IMR-90 (cell line): ENCODE results near the gene KLHL3. TPM values are rescaled to one million over a fixed set of nuclear protein-coding genes. Genes with fewer than 3 reads are reported as not detected.

ENCODE experiments used
- ATAC-seq: fragments of 200-7000 bp; cut with Tn5 transposase; 2 replicates; pipeline ENCODE4 v1.9.1; 2020; ENCODE audit warnings: low read depth, mild to moderate bottlenecking, moderate library complexity
- BruUV-seq: library from RNA; stranded (reverse); fragments of 400-500 nt; replicated peaks from 2 replicates; lab custom pipeline; 2021; lab: Mats Ljungman, UMichigan
- CTCF ChIA-PET: fragments of 300-600 bp; formaldehyde crosslinking; extraction: SDS; loops from one replicate; lab custom pipeline; 2021; ENCODE audit warnings: antibody characterized with exemption; lab: Yijun Ruan, JAX
- POLR2A ChIA-PET: fragments of 300-600 bp; sonication (Branson Sonifier 250); formaldehyde crosslinking; loops from one replicate; lab custom pipeline; 2022; ENCODE audit warnings: antibody characterized with exemption; ENCODE audit not compliant: unreplicated experiment; lab: Charles Lee
- DNase-seq: peaks from one replicate; pipeline ENCODE4 v3.0.0; 2013
- H2AFZ ChIP-seq: replicated peaks from 2 replicates; pipeline ENCODE3; 2013; ENCODE audit warnings: low read length, mild to moderate bottlenecking; ENCODE audit not compliant: poor library complexity
- H2AK5ac ChIP-seq: 2 replicates; pipeline ENCODE4 v1.6.1; 2013; ENCODE audit warnings: low read depth, low read length, inconsistent platforms
- H2AK9ac ChIP-seq: replicated peaks from 2 replicates; pipeline ENCODE3; 2013; ENCODE audit warnings: mild to moderate bottlenecking, low read depth, low read length, moderate library complexity; ENCODE audit not compliant: poor library complexity
- H2BK120ac ChIP-seq: 2 replicates; pipeline ENCODE4 v1.6.1; 2013; ENCODE audit warnings: low read depth, low read length, inconsistent platforms
- H2BK15ac ChIP-seq: 3 replicates; pipeline ENCODE4 v1.6.1; 2013; ENCODE audit warnings: low read depth, low read length, inconsistent platforms
- H2BK20ac ChIP-seq: 2 replicates; pipeline ENCODE4 v1.6.1; 2013; ENCODE audit warnings: low read depth, mild to moderate bottlenecking, inconsistent platforms, low read length, moderate library complexity
- H2BK5ac ChIP-seq: 2 replicates; pipeline ENCODE4 v1.6.1; 2013; ENCODE audit warnings: mild to moderate bottlenecking, low read depth, low read length, inconsistent platforms; ENCODE audit not compliant: poor library complexity, severe bottlenecking
- H3K14ac ChIP-seq: replicated peaks from 2 replicates; pipeline ENCODE4 v1.6.1; 2013; ENCODE audit warnings: low read depth, low read length, inconsistent platforms
- H3K18ac ChIP-seq: 2 replicates; pipeline ENCODE4 v1.6.1; 2013; ENCODE audit warnings: low read depth, low read length, control low read depth
- H3K23ac ChIP-seq: 2 replicates; pipeline ENCODE4 v1.6.1; 2013; ENCODE audit warnings: low read depth, low read length, inconsistent platforms
- H3K27ac ChIP-seq: 2 replicates; pipeline ENCODE4 v1.5.1; 2013; ENCODE audit warnings: mild to moderate bottlenecking, control low read depth, low read length; ENCODE audit not compliant: insufficient read depth
- H3K27me3 ChIP-seq: 2 replicates; pipeline ENCODE4 v1.6.1; 2013; ENCODE audit warnings: low read length; ENCODE audit not compliant: control insufficient read depth, insufficient read depth
- H3K36me3 ChIP-seq: 2 replicates; pipeline ENCODE4 v1.6.1; 2013; ENCODE audit warnings: low read length, mixed read lengths; ENCODE audit not compliant: control insufficient read depth, insufficient read depth
- H3K4ac ChIP-seq: 2 replicates; pipeline ENCODE4 v1.6.1; 2013; ENCODE audit warnings: low read depth, low read length, inconsistent platforms
- H3K4me1 ChIP-seq: 2 replicates; pipeline ENCODE4 v1.6.1; 2013; ENCODE audit warnings: low read length, mixed read lengths; ENCODE audit not compliant: control insufficient read depth, insufficient read depth
- H3K4me2 ChIP-seq: 2 replicates; pipeline ENCODE4 v1.6.1; 2013; ENCODE audit warnings: low read depth, mild to moderate bottlenecking, control low read depth, low read length, moderate library complexity
- H3K4me3 ChIP-seq: 2 replicates; pipeline ENCODE4 v1.5.1; 2013; ENCODE audit warnings: low read depth, mild to moderate bottlenecking, control low read depth, low read length, moderate library complexity; ENCODE audit not compliant: insufficient read depth
- H3K56ac ChIP-seq: 2 replicates; pipeline ENCODE4 v1.6.1; 2013; ENCODE audit warnings: low read length, inconsistent platforms; ENCODE audit not compliant: insufficient read depth; ENCODE audit errors: extremely low read depth
- H3K79me1 ChIP-seq, 2 experiments: 2 replicates each; pipeline ENCODE4 v1.6.1; 2013; ENCODE audit warnings: low read length in 2 of 2, inconsistent platforms in 1 of 2, low read depth in 1 of 2
- H3K9ac ChIP-seq: 2 replicates; pipeline ENCODE4 v1.6.1; 2013; ENCODE audit warnings: low read depth, low read length, control low read depth
- H3K9me1 ChIP-seq: 2 replicates; pipeline ENCODE4 v1.6.1; 2013; ENCODE audit warnings: low read length, inconsistent platforms; ENCODE audit not compliant: insufficient read depth
- H3K9me3 ChIP-seq: 2 replicates; pipeline ENCODE4 v1.6.1; 2013; ENCODE audit warnings: low read length; ENCODE audit not compliant: control insufficient read depth, insufficient read depth
- H4K20me1 ChIP-seq: 2 replicates; pipeline ENCODE4 v1.6.1; 2013; ENCODE audit warnings: low read length, inconsistent platforms; ENCODE audit not compliant: insufficient read depth
- H4K5ac ChIP-seq: 2 replicates; pipeline ENCODE4 v1.6.1; 2013; ENCODE audit warnings: mild to moderate bottlenecking, low read depth, low read length, control low read depth
- H4K8ac ChIP-seq, 2 experiments: 2 replicates each; pipeline ENCODE4 v1.6.1; 2013; ENCODE audit warnings: low read depth in 2 of 2, low read length in 2 of 2, control low read depth in 1 of 2, inconsistent platforms in 1 of 2
- H4K91ac ChIP-seq: 2 replicates; pipeline ENCODE4 v1.6.1; 2013; ENCODE audit warnings: low read depth, low read length, inconsistent platforms; ENCODE audit not compliant: insufficient read depth
- CHD1 ChIP-seq: IDR thresholded peaks from 2 replicates; pipeline ENCODE4 v1.6.1; 2012; ENCODE audit warnings: low read depth, low read length, improper control_type of control experiment
- ELK1 ChIP-seq: fragments of 150-350 bp; IDR thresholded peaks from 2 replicates; pipeline ENCODE4 v1.6.1; 2016; ENCODE audit warnings: low read depth, mild to moderate bottlenecking, low read length, moderate library complexity, borderline replicate concordance
- MAFK ChIP-seq: IDR thresholded peaks from 2 replicates; pipeline ENCODE4 v1.6.1; 2012; ENCODE audit warnings: low read depth, low read length, improper control_type of control experiment
- POLR2A ChIP-seq: IDR thresholded peaks from 2 replicates; pipeline ENCODE4 v1.6.1; 2012; ENCODE audit warnings: mild to moderate bottlenecking, low read depth, low read length
- RCOR1 ChIP-seq: IDR thresholded peaks from 2 replicates; pipeline ENCODE4 v1.6.1; 2012; ENCODE audit warnings: mild to moderate bottlenecking, low read length, improper control_type of control experiment; ENCODE audit not compliant: insufficient replicate concordance
- WGBS, 2 experiments: methylation state at CpG; one replicate each; pipeline versions ENCODE4 v1.1.5 to v1.1.7; 2013; ENCODE audit warnings: missing lambda C conversion rate in 2 of 2; ENCODE audit not compliant: insufficient read length in 1 of 2; ENCODE audit errors: extremely low coverage in 2 of 2; 5-methylcytosine and 5-hydroxymethylcytosine counted together
- dilution Hi-C: fragments of 300-500 bp; cut with HindIII; formaldehyde crosslinking; loops from one replicate; pipeline ENCODE4 v1.14.3; 2018; ENCODE audit warnings: low sequenced_read_pairs; ENCODE audit not compliant: unreplicated experiment
- in situ Hi-C: fragments of 300-500 bp; cut with MboI; formaldehyde crosslinking; loops from 3 replicates; pipeline ENCODE4 v1.14.3; 2019; ENCODE audit warnings: low sequenced_read_pairs, inconsistent platforms, mixed read lengths
- intact Hi-C: fragments of 100-400 bp; cut with micrococcal nuclease; formaldehyde crosslinking; loops from 2 replicates; pipeline ENCODE4 v1.10.0; 2022
- polyA plus RNA-seq, 3 experiments: library from polyadenylated mRNA; depleted of rRNA; stranded (reverse); fragments of >200 nt; gene quantifications; 2 replicates each; pipeline ENCODE4 v1.2.3, GENCODE V29; 2012; ENCODE audit warnings: low replicate concordance in 1 of 3
- total RNA-seq: library from RNA; depleted of rRNA; stranded (reverse); fragments of >200 nt; gene quantifications from 2 replicates; pipeline ENCODE4 v1.2.3, GENCODE V29; 2012

KLHL3 gene
- total and polyA plus RNA-seq, 2 of the 4 experiments (the other 2 are of a cell fraction), result 2.3 to 4.1 TPM

DNA sequence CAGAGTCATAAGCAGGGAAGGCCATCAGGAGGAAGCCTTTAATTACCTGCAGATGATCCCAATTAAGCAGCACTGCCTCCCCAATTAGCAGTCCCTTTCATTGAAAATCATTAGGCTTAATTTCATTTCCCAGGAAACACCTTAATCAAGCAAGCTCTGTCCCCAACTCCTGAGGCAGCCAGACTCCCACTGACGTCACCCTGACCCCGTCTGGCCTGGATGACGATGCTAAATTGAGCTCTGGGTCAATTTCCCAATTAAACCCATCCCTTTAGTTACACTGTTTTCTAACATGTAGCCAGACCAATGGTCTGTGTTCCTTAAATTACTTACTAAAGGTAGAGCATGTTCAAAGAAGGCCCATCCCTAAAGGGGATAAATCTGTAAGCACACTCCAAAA is 152.8 kb downstream of the KLHL3 start:
- H2AFZ ChIP-seq, result no peak overlapping the region
- H4K20me1 ChIP-seq, result no peaks in the 10 kb centered on the region
- H3K27ac ChIP-seq, result no peak overlapping the region
- intact Hi-C loops, result no loop called here
- no peaks in the 10 kb centered on the region for H3K4me1 ChIP-seq
- H4K8ac ChIP-seq, result no peak overlapping the region
- no peaks in the 10 kb centered on the region for H3K27me3 ChIP-seq
- ATAC-seq (no peak), DNase-seq (no peak)
- TF ChIP-seq ELK1, result no peak
- TF ChIP-seq MAFK, result no peak
- TF ChIP-seq RCOR1, result no peak
- TF ChIP-seq POLR2A, result no peak
- TF ChIP-seq CHD1, result no peak
- no peak overlapping the region for H3K4me3 ChIP-seq
- H4K5ac ChIP-seq, result no peak overlapping the region
- no peak overlapping the region for H2BK15ac ChIP-seq
- CTCF ChIA-PET, result no interaction called here
- H3K79me1 ChIP-seq, result no peaks in the 10 kb centered on the region
- H2BK20ac ChIP-seq, result no peak overlapping the region
- no peak overlapping the region for H2BK5ac ChIP-seq
- H2AK9ac ChIP-seq, result no peak overlapping the region
- no peak overlapping the region for H2AK5ac ChIP-seq
- no peak overlapping the region for H3K23ac ChIP-seq
- H4K91ac ChIP-seq, result no peak overlapping the region
- no peaks in the 10 kb centered on the region for H3K9me1 ChIP-seq
- no TSS peak for BruUV-seq
- no peak overlapping the region for H3K4ac ChIP-seq
- no peaks in the 10 kb centered on the region for H3K36me3 ChIP-seq
- in situ Hi-C loops, result no loop called here
- H3K56ac ChIP-seq, result no peak overlapping the region
- WGBS, 2 experiments, result no CpG with 5 or more reads among the region's 3 CpGs
- H3K9ac ChIP-seq, result no peak overlapping the region
- no peaks in the 10 kb centered on the region for H3K9me3 ChIP-seq
- no peak overlapping the region for H3K4me2 ChIP-seq
- no peak overlapping the region for H3K14ac ChIP-seq
- dilution Hi-C loops, result no loop called here
- POLR2A ChIA-PET, result no interaction called here
- H3K18ac ChIP-seq, result no peak overlapping the region
- H2BK120ac ChIP-seq, result no peak overlapping the region
